Fibroblast of skin of abdomen (primary cell): ENCODE results near the gene METTL1.
"Not testable (repeated sequence)": the region's sequence is repeated elsewhere in the genome, so short reads cannot be mapped to it uniquely, and the experiment has no call there.

Source experiments
- DNase-seq: peaks from one replicate; pipeline ENCODE4 v3.0.0-alpha.2; 2013

Gene METTL1

DNA sequence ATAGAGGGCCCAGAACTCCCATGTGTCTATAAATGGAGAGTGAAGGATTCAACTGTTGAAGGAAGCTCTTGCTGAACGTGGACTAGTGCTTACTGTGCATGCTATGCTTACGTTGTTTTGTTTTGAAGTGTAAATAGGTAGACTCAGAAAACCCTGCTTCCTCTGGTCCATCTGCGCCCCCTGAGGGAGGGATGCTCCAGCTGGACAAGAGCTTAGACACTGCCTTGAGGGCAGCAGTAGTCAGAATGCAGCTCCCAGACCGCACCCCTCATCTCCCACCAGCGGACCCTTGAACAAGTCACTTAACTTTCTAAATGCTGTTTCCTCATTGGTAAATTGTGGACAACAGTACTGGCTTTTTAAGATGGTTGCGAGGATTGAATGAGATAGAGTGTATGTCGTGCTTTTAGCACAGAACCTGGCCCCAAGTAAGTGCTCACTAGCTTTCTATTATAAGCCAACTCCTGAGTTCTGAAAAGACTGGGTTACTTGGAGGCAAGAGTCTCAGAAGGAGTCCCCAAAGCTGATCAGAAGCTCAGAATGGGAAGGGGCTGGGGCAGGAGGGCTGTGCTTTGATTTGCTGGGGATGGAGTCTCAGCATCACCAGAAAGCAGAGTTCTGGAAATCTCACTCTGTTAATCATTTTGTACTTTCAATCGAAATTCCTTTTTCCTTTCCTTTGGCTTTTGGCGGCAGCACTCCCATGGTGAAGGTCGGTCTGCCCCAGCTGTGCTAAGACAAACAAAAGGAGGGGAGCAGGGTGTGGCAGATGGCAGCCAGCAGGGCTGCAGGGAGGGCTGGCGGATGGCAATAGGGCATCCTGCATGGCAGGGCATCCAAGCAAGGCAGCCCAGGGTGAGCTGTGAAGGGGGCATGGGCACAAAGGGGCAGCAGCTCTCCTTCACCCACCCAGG is 48.9 kb downstream of the METTL1 start:
- DNase-seq = no peak

GRCh38 chr12:57721846-57722608 is 49.9 kb downstream of the METTL1 start:
- DNase-seq = not testable (repeated sequence)

DNA sequence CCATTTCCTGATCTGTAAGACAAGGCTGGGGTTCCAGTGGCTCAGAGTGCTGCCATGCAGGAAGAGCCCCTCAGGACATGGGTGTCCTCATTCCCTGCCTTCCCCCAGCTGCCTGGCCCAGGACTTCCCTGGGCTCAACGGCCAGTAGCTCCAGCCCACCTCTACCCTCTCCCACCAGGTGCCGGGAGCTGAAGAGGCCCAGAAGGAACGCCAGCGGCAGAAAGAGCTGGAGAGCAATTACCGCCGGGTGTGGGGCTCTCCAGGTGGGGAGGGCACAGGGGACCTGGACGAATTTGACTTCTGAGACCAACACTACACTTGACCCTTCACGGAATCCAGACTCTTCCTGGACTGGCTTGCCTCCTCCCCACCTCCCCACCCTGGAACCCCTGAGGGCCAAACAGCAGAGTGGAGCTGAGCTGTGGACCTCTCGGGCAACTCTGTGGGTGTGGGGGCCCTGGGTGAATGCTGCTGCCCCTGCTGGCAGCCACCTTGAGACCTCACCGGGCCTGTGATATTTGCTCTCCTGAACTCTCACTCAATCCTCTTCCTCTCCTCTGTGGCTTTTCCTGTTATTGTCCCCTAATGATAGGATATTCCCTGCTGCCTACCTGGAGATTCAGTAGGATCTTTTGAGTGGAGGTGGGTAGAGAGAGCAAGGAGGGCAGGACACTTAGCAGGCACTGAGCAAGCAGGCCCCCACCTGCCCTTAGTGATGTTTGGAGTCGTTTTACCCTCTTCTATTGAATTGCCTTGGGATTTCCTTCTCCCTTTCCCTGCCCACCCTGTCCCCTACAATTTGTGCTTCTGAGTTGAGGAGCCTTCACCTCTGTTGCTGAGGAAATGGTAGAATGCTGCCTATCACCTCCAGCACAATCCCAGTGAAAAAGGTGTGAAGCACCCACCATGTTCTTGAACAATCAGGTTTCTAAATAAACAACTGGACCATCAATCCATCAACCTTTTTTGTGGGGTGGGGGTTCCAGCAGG is 51.0 kb downstream of the METTL1 start:
- DNase-seq = no peak

- DNase-seq = no peak
Observed at GRCh38 chr12:57719777-57720605, 51.9 kb downstream of the METTL1 start.

- DNase-seq = no peak
Observed at GRCh38 chr12:57718641-57719528, 53.0 kb downstream of the METTL1 start.
